Astrocyte of the spinal cord (primary cell): Measurements from ENCODE around the gene ZNF326.
"Not testable (repeated sequence)": the region's sequence is repeated elsewhere in the genome, so short reads cannot be mapped to it uniquely, and the experiment has no call there.

Source experiments
- DNase-seq: peaks from one replicate; pipeline ENCODE4 v3.0.0; 2011; ENCODE audit warnings: low read depth, low spot score
- H3K4me3 ChIP-seq: 2 replicates; pipeline ENCODE4 v1.5.1; 2011; ENCODE audit warnings: low read depth, mild to moderate bottlenecking, low read length, moderate library complexity
- in situ Hi-C: cut with HindIII; loops from 2 replicates; pipeline ENCODE4 v1.10.0; 2017; ENCODE audit warnings: low sequenced_read_pairs
- TF ChIP-seq, protein P1 (sequence below): IDR thresholded peaks from 2 replicates; pipeline ENCODE4 v1.5.1; 2012; ENCODE audit warnings: low read depth, mild to moderate bottlenecking, low read length, inconsistent platforms

The ZNF326 gene

DNA sequence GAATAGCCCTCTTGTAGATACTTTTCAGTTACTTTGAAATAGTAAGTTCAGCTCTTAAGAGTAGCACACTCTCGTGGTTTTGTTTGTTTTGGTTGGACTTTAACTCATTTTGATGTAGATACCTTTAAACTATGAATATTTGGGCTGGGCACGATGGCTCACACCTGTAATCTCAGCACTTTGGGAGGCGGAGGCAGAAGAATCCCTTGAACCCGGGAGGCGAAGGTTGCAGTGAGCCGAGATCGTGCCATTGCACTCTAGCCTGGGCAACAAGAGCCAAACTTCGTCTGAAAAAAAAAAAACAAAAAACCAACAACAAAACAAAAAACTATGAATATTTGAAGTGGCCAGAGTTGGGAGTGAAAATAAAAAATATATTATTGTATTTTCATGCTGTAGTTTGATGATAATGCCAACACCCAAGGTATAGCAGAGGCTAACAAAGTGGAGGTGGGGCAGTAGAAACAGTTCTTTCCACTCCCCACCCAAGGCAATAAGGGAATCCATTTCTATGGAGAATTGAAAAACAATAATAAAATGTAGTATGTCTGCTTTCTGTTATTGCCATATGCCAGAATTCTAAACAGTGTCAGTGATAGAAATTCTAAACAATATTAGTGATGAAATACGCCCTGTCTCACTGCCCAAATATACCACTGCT is 1.7 kb downstream of the ZNF326 start:
- peak overlapping the region; percentile 77 for H3K4me3 ChIP-seq
- in situ Hi-C loops = no loop called here
- DNase-seq = no peak
- TF ChIP-seq, protein P1, sequence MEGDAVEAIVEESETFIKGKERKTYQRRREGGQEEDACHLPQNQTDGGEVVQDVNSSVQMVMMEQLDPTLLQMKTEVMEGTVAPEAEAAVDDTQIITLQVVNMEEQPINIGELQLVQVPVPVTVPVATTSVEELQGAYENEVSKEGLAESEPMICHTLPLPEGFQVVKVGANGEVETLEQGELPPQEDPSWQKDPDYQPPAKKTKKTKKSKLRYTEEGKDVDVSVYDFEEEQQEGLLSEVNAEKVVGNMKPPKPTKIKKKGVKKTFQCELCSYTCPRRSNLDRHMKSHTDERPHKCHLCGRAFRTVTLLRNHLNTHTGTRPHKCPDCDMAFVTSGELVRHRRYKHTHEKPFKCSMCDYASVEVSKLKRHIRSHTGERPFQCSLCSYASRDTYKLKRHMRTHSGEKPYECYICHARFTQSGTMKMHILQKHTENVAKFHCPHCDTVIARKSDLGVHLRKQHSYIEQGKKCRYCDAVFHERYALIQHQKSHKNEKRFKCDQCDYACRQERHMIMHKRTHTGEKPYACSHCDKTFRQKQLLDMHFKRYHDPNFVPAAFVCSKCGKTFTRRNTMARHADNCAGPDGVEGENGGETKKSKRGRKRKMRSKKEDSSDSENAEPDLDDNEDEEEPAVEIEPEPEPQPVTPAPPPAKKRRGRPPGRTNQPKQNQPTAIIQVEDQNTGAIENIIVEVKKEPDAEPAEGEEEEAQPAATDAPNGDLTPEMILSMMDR = no peak

DNA sequence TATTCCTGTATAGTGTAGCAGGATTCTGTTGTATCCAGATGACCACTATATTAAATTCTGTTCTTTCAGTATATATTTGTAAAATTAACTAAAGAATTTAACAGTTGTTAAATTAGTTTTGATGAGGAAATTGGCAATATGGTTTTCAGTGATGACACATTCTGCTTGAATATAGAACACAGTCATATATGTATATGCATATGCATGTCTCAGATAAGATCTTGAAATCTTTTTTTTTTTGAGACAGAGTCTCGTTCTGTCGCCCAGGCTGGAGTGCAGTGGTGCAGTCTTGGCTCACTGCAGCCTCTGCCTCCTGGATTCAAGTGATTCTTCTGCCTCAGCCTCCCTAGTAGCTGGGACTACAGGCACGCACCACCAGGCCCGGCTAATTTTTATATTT is 2.2 kb downstream of the ZNF326 start:
- in situ Hi-C loops, H3K4me3 ChIP-seq, DNase-seq: not testable (repeated sequence)

DNA sequence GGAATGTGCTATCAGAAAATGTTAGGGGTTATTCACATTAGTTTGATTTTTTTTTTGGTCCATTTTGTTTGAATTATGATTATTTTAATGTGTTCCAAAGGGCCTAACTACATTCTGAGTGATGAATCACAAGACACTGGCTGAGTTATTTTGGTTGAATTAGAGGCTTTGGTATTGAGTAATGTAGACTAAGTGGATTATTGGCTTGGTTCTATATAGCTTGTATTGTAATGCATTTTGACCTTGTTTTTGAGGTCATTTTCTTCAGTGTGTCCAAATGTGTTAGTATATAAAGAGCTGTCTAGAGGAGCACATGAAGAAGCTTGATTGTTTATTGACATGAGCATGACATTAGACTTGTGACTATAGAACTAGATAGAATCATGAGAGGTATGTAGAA is 3.4 kb downstream of the ZNF326 start:
- DNase-seq = no peak
- in situ Hi-C loops = no loop called here
- no peak overlapping the region for H3K4me3 ChIP-seq
- TF ChIP-seq, protein P1 = no peak

DNA sequence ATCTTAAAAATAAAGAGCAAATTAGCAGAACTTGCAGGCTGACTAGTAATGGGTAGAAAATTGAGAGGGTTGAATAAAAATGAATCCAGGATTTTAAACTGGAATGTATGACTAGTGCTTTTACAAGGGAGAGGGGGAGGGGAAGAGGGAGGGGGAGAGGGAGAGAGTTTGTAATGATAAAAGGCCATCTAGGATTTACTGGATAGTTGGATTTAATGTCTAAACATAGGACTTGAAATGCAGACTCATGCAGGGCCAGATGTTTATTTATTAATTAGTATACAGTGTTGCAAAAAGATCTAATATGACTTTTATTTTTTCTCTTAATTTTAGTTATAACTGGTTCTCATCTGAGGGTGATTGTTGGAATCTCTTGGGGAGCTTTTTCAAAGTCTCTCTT is 4.3 kb downstream of the ZNF326 start:
- no peak for DNase-seq
- in situ Hi-C loops = no loop called here
- TF ChIP-seq, protein P1 = no peak
- no peak overlapping the region for H3K4me3 ChIP-seq

DNA sequence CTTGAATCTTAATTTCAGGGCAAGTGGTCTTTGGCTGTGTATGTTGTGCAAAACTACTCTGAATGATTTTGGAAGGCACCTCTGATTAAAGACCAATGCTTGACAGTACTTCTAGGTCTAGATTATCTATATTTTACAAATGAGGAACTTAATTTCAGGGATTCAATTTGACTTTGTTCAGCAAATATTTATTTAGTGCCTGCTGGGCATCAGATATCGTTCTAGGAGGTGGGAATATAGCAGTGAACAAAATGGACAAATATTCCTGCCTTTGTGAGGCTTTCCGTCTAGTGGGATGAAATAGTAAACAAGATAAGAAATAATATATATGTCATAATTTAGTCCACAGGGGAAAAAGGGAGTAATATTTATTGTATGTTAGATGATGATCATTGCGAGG is 4.7 kb downstream of the ZNF326 start:
- TF ChIP-seq, protein P1 = no peak
- in situ Hi-C loops = no loop called here
- no peak overlapping the region for H3K4me3 ChIP-seq
- no peak for DNase-seq

DNA sequence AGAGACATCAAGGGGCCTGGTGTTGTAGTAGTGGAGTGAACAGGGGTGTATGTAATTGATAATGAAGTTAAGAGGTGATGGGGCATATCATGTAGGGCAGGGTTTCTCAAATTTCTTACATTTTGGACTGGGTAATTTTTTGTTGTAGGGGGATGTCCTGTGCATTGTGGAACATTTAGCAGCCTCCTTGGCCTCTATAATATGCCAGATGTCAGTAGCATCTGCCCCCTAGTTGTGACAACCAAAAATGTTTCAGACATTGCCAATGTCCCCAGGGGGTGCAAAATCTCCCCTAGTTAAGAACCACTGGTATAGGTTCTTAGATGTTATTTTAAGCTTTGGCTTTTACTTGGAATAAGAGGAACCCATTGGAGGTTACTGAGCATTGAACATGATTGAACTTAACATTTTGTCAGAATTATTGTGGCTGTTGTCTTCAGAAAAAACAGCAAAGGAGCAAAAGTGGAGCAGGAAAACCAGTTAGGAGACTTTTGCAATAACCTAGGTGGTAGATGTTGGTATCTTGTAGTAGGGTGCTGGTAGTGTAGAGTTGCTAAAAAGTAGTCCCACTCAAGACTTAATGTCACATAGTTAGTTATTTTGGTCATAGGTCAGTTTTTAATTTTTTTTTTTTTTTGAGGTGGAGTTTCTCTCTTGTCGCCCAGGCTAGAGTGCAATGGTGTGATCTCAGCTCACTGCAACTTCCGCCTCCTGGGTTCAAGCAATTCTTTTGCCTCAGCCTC is 6.2 kb downstream of the ZNF326 start:
- in situ Hi-C loops = no loop called here
- DNase-seq = no peak

DNA sequence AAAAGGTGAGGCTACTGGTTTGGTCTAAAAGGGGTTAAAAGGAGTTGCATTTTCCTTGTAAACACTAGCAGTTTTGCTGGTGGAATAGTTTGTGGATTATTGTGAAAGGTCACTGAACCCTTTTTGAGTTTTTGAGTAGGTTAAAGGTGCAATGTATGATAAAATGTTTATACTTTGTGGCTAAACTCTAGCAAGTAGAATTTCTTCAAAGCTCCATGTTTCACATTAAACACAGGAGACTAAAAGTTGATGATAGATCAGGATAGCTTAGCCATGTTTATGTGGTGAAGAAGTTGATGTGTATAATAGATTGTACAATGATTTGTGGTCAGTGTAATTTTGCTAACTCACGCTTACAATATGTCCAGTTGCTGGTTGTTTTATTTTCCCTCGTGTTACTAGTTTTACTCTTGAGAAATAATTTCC is 13.1 kb downstream of the ZNF326 start:
- DNase-seq = no peak
- in situ Hi-C loops = no loop called here

More for the DNA sequence above, 6.2 kb downstream of the ZNF326 start:
- TF ChIP-seq, protein P1 = no peak
- no peak overlapping the region for H3K4me3 ChIP-seq

More for the DNA sequence above, 13.1 kb downstream of the ZNF326 start:
- TF ChIP-seq, protein P1 = no peak
- no peak overlapping the region for H3K4me3 ChIP-seq
